Astrocyte (in vitro differentiated cells and primary cell): ENCODE measurements around the gene MAP4K4. TPM values are rescaled to one million over a fixed set of nuclear protein-coding genes. Genes with fewer than 3 reads are reported as not detected.

Experiments used
- DNase-seq: peaks from one replicate; pipeline ENCODE4 v3.0.0-alpha.2; 2010; ENCODE audit warnings: low read depth
- FAIRE-seq: peaks from 2 replicates; lab custom pipeline; 2011; peaks lifted over from hg19 to GRCh38; lab: Jason Lieb, UNC
- H2AFZ ChIP-seq: 2 replicates; pipeline ENCODE4 v1.6.0; 2012; ENCODE audit warnings: low read depth, low read length, inconsistent platforms
- H3K27ac ChIP-seq: 2 replicates; pipeline ENCODE4 v1.5.1; 2011; ENCODE audit warnings: low read depth, low read length, inconsistent platforms
- H3K27me3 ChIP-seq: 2 replicates; pipeline ENCODE4 v1.6.0; 2011; ENCODE audit warnings: low read length, inconsistent platforms; ENCODE audit not compliant: insufficient read depth
- H3K36me3 ChIP-seq: 2 replicates; pipeline ENCODE4 v1.5.1; 2011; ENCODE audit warnings: low read length, inconsistent platforms; ENCODE audit not compliant: insufficient read depth
- H3K4me1 ChIP-seq: 2 replicates; pipeline ENCODE4 v1.5.1; 2011; ENCODE audit warnings: low read length, inconsistent platforms; ENCODE audit not compliant: insufficient read depth
- H3K4me2 ChIP-seq: 2 replicates; pipeline ENCODE4 v1.6.0; 2012; ENCODE audit warnings: low read length, inconsistent platforms
- H3K4me3 ChIP-seq: 2 replicates; pipeline ENCODE4 v1.5.1; 2011; ENCODE audit warnings: low read depth, mild to moderate bottlenecking, low read length, inconsistent platforms; ENCODE audit not compliant: insufficient read depth
- H3K79me2 ChIP-seq: 2 replicates; pipeline ENCODE4 v1.6.0; 2012; ENCODE audit warnings: mild to moderate bottlenecking, low read length, inconsistent platforms; ENCODE audit not compliant: insufficient read depth
- H3K9ac ChIP-seq: 2 replicates; pipeline ENCODE4 v1.6.0; 2012; ENCODE audit warnings: mild to moderate bottlenecking, low read length, inconsistent platforms
- H3K9me3 ChIP-seq: 2 replicates; pipeline ENCODE4 v1.5.1; 2012; ENCODE audit warnings: low read depth, mild to moderate bottlenecking, low read length, inconsistent platforms; ENCODE audit not compliant: insufficient read depth
- H4K20me1 ChIP-seq: 2 replicates; pipeline ENCODE4 v1.6.0; 2012; ENCODE audit warnings: low read length, inconsistent platforms; ENCODE audit not compliant: insufficient read depth
- H3K27ac Mint-ChIP-seq: one replicate; pipeline ENCODE4 v1.8.0; 2021; ENCODE audit warnings: mild to moderate bottlenecking, mixed read lengths; ENCODE audit not compliant: unreplicated experiment
- H3K27me3 Mint-ChIP-seq: one replicate; pipeline ENCODE4 v1.8.0; 2021; ENCODE audit warnings: low read depth, mixed read lengths; ENCODE audit not compliant: unreplicated experiment
- H3K36me3 Mint-ChIP-seq: one replicate; pipeline ENCODE4 v1.8.0; 2021; ENCODE audit warnings: low read depth, mixed read lengths; ENCODE audit not compliant: unreplicated experiment
- H3K4me1 Mint-ChIP-seq: one replicate; pipeline ENCODE4 v1.8.0; 2021; ENCODE audit warnings: low read depth, mixed read lengths; ENCODE audit not compliant: unreplicated experiment
- H3K4me3 Mint-ChIP-seq: one replicate; pipeline ENCODE4 v1.8.0; 2021; ENCODE audit warnings: mild to moderate bottlenecking, moderate library complexity, mixed read lengths; ENCODE audit not compliant: unreplicated experiment
- H3K9me3 Mint-ChIP-seq: one replicate; pipeline ENCODE4 v1.8.0; 2021; ENCODE audit warnings: mild to moderate bottlenecking, mixed read lengths; ENCODE audit not compliant: unreplicated experiment
- EZH2 ChIP-seq: IDR thresholded peaks from 2 replicates; pipeline ENCODE4 v1.6.1; 2012; ENCODE audit warnings: mild to moderate bottlenecking, low read length, inconsistent platforms; ENCODE audit not compliant: insufficient read depth
- total RNA-seq: library from RNA; stranded (reverse); gene quantifications from 2 replicates; pipeline ENCODE4 v1.2.1, GENCODE V29; 2021
- TF ChIP-seq, protein P1 (sequence below): IDR thresholded peaks from 2 replicates; pipeline ENCODE4 v1.5.1; 2011; ENCODE audit warnings: low read depth, mild to moderate bottlenecking, inconsistent platforms, low read length, moderate library complexity; ENCODE audit not compliant: insufficient read depth

MAP4K4 gene
- total RNA-seq, 1 donor from 2014 or later: 231 TPM

- no peak overlapping the region for H3K4me3 ChIP-seq
- no peaks in the 10 kb centered on the region for H3K27me3 ChIP-seq
- H3K4me1 ChIP-seq: peaks cover 21% of the 10 kb centered on the region
- DNase-seq: peak; percentile 74
- peaks cover 16% of the 10 kb centered on the region for H3K36me3 ChIP-seq
- H3K9ac ChIP-seq: peak overlapping the region; percentile 14
- H3K27ac ChIP-seq: peak overlapping the region; percentile 52
- no peak overlapping the region for H2AFZ ChIP-seq
- Mint-ChIP-seq H3K27me3 (no peaks in the 10 kb centered on the region), H3K9me3 (peaks cover 2% of the 10 kb centered on the region), H3K4me3 (peak overlapping the region; percentile 32), H3K36me3 (peaks cover 21% of the 10 kb centered on the region), H3K4me1 (peaks cover 43% of the 10 kb centered on the region), H3K27ac (peak overlapping the region; percentile 94)
- H4K20me1 ChIP-seq: peaks cover 64% of the 10 kb centered on the region
- H3K4me2 ChIP-seq: peak overlapping the region; percentile 32
- TF ChIP-seq, protein P1, sequence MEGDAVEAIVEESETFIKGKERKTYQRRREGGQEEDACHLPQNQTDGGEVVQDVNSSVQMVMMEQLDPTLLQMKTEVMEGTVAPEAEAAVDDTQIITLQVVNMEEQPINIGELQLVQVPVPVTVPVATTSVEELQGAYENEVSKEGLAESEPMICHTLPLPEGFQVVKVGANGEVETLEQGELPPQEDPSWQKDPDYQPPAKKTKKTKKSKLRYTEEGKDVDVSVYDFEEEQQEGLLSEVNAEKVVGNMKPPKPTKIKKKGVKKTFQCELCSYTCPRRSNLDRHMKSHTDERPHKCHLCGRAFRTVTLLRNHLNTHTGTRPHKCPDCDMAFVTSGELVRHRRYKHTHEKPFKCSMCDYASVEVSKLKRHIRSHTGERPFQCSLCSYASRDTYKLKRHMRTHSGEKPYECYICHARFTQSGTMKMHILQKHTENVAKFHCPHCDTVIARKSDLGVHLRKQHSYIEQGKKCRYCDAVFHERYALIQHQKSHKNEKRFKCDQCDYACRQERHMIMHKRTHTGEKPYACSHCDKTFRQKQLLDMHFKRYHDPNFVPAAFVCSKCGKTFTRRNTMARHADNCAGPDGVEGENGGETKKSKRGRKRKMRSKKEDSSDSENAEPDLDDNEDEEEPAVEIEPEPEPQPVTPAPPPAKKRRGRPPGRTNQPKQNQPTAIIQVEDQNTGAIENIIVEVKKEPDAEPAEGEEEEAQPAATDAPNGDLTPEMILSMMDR: no peak
- TF ChIP-seq EZH2: no peak
- no peaks in the 10 kb centered on the region for H3K9me3 ChIP-seq
- H3K79me2 ChIP-seq: peaks cover 99% of the 10 kb centered on the region
- FAIRE-seq: no peak
Measured at GRCh38 chr2:101704046-101704466, 6.5 kb downstream of the MAP4K4 start.

- peaks cover 16% of the 10 kb centered on the region for H3K36me3 ChIP-seq
- peaks cover 48% of the 10 kb centered on the region for H3K4me1 Mint-ChIP-seq
- no peaks in the 10 kb centered on the region for H3K27me3 Mint-ChIP-seq
- peaks cover 2% of the 10 kb centered on the region for H3K9me3 Mint-ChIP-seq
- H4K20me1 ChIP-seq: peaks cover 64% of the 10 kb centered on the region
- no peak overlapping the region for H3K9ac ChIP-seq
- peaks cover 99% of the 10 kb centered on the region for H3K79me2 ChIP-seq
- peak; percentile 27 for DNase-seq
- H3K4me1 ChIP-seq: peaks cover 25% of the 10 kb centered on the region
- no peak for TF ChIP-seq EZH2
- TF ChIP-seq, protein P1: no peak
- H3K27me3 ChIP-seq: no peaks in the 10 kb centered on the region
- H3K27ac ChIP-seq: peak overlapping the region; percentile 3
- peak overlapping the region; percentile 6 for H3K4me2 ChIP-seq
- no peaks in the 10 kb centered on the region for H3K9me3 ChIP-seq
- H3K4me3 ChIP-seq: no peak overlapping the region
- H2AFZ ChIP-seq: no peak overlapping the region
- peak overlapping the region; percentile 94 for H3K27ac Mint-ChIP-seq
- FAIRE-seq: no peak
- H3K36me3 Mint-ChIP-seq: peaks cover 21% of the 10 kb centered on the region
- no peak overlapping the region for H3K4me3 Mint-ChIP-seq
Measured at GRCh38 chr2:101704816-101705578, 7.5 kb downstream of the MAP4K4 start.
